Ovary (tissue), 3 donors: Measurements from ENCODE around the gene COX6A1.

ENCODE experiments used
- CTCF ChIP-seq, 3 donors: fragments of 450-650 bp in 2 of 3; fragments of 200-600 bp in 1 of 3; IDR thresholded peaks; one replicate each; pipeline versions ENCODE4 v1.5.1 to v1.8.0; 2016 to 2022; ENCODE audit warnings: antibody characterized with exemption in 3 of 3, mild to moderate bottlenecking in 1 of 3
- EP300 ChIP-seq: sonication (generic); formaldehyde crosslinking; IDR thresholded peaks from one replicate; pipeline ENCODE4 v1.6.1; 2017; ENCODE audit warnings: antibody characterized with exemption
- POLR2A ChIP-seq: fragments of 450-650 bp; IDR thresholded peaks from one replicate; pipeline ENCODE4 v1.6.1; 2017; ENCODE audit warnings: antibody characterized with exemption, mild to moderate bottlenecking, moderate library complexity
- donor health status: DM: no; HTN: no; CAD: no.

- TF ChIP-seq CTCF (IDR thresholded peaks at IDR 0.05) (no peak), POLR2A (no peak), EP300 (no peak)
Measured at GRCh38 chr12:120404271-120404670, 33.6 kb upstream of the COX6A1 start.
